ENCODE measurements around the gene SYT12. TPM values are rescaled to one million over a fixed set of nuclear protein-coding genes. Genes with fewer than 3 reads are reported as not detected.

The SYT12 gene
- total and polyA plus RNA-seq, 2 donors (not counting 3 experiments of a cell fraction or from before 2014, with no cell fraction given), result not detected

GRCh38 chr11:67059671-67060070, 36.7 kb downstream of the SYT12 start:
- Histone ChIP-seq H3K27me3 (ENCODE audit: control insufficient read depth in 2 of 2, insufficient read depth in 2 of 2, low read length in 2 of 2) (no peaks in the 10 kb centered on the region), H3K4me1 (ENCODE audit: control insufficient read depth, extremely low read depth, insufficient read depth, low read length) (peaks cover 15% of the 10 kb centered on the region), H3K4me3 (replicated peaks in 1 of 3; ENCODE audit: insufficient read depth in 1 of 3, low read depth in 1 of 3, low read length in 3 of 3) (no peak overlapping the region), H3K9ac (replicated peaks; ENCODE audit: extremely low read depth, insufficient read depth, low read length) (no peak overlapping the region), H3K36me3 (ENCODE audit: control insufficient read depth in 2 of 2, extremely low read depth in 1 of 2, insufficient read depth in 2 of 2, low read length in 2 of 2) (no peaks in the 10 kb centered on the region), H2AFZ (ENCODE audit: low read depth, low read length) (no peak overlapping the region), H3K4me2 (ENCODE audit: insufficient read depth, low read length) (no peak overlapping the region), H3K9me3 (replicated peaks; ENCODE audit: control insufficient read depth, insufficient read depth, low read length) (no peaks in the 10 kb centered on the region), H3K27ac (ENCODE audit: insufficient read depth, low read depth, low read length) (no peak overlapping the region), H3K79me2 (ENCODE audit: control insufficient read depth, insufficient read depth, low read length) (no peaks in the 10 kb centered on the region), H3K9me1 (replicated peaks; ENCODE audit: control insufficient read depth, extremely low read depth, insufficient read depth, low read length) (no peaks in the 10 kb centered on the region), H4K20me1 (replicated peaks; ENCODE audit: control insufficient read depth, extremely low read depth, insufficient read depth, low read length) (no peaks in the 10 kb centered on the region)
- FAIRE-seq (no peak), DNase-seq (ENCODE audit: low read depth, low spot score) (no peak)
- CTCF ChIA-PET, result no interaction called here
- POLR2A ChIA-PET, result no interaction called here
- no TSS peak for BruUV-seq (replicated peaks)
- intact Hi-C loops (cut with micrococcal nuclease) (no loop called here), dilution Hi-C loops (cut with MboI; ENCODE audit: extremely low pct_ligation_motif_present, low sequenced_read_pairs) (no loop called here)
- TF ChIP-seq JUN (IDR thresholded peaks at IDR 0.05; ENCODE audit: borderline replicate concordance, insufficient read depth, insufficient read length, low read depth) (no peak), MAX (IDR thresholded peaks at IDR 0.05; ENCODE audit: insufficient read depth, insufficient read length) (no peak), EZH2 (IDR thresholded peaks at IDR 0.05; ENCODE audit: borderline replicate concordance, low read depth, low read length, severe bottlenecking) (no peak), POLR2A (IDR thresholded peaks at IDR 0.05; ENCODE audit: low read depth, low read length) (no peak), POLR2AphosphoS5 (IDR thresholded peaks at IDR 0.05; ENCODE audit: insufficient read depth, low read depth, low read length) (no peak), FOS (IDR thresholded peaks at IDR 0.05; ENCODE audit: borderline replicate concordance, insufficient read depth, low read length) (no peak), MYC (IDR thresholded peaks at IDR 0.05; ENCODE audit: low read depth, low read length) (no peak), GATA2 (IDR thresholded peaks at IDR 0.05; ENCODE audit: insufficient read depth, insufficient read length, low read depth, low read length) (no peak)
- TF ChIP-seq, protein P1, sequence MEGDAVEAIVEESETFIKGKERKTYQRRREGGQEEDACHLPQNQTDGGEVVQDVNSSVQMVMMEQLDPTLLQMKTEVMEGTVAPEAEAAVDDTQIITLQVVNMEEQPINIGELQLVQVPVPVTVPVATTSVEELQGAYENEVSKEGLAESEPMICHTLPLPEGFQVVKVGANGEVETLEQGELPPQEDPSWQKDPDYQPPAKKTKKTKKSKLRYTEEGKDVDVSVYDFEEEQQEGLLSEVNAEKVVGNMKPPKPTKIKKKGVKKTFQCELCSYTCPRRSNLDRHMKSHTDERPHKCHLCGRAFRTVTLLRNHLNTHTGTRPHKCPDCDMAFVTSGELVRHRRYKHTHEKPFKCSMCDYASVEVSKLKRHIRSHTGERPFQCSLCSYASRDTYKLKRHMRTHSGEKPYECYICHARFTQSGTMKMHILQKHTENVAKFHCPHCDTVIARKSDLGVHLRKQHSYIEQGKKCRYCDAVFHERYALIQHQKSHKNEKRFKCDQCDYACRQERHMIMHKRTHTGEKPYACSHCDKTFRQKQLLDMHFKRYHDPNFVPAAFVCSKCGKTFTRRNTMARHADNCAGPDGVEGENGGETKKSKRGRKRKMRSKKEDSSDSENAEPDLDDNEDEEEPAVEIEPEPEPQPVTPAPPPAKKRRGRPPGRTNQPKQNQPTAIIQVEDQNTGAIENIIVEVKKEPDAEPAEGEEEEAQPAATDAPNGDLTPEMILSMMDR (IDR thresholded peaks at IDR 0.05; ENCODE audit: extremely low read depth in 1 of 2, insufficient read depth in 1 of 2, low read depth in 1 of 2, low read length in 2 of 2), result no peak
